B cell (primary cell): ENCODE measurements around the gene FBN2. TPM values are rescaled to one million over a fixed set of nuclear protein-coding genes. Genes with fewer than 3 reads are reported as not detected.
"Not testable (repeated sequence)": the region's sequence is repeated elsewhere in the genome, so short reads cannot be mapped to it uniquely, and the experiment has no call there.

Experiments
- ATAC-seq: fragments of 200-7000 bp; cut with Tn5 transposase; one replicate; pipeline ENCODE4 v1.10.0; 2021; ENCODE audit warnings: low read depth, mild to moderate bottlenecking, moderate number of reproducible peaks, moderate library complexity
- CTCF ChIA-PET: fragments of 350-600 bp; sonication (Branson Sonifier 250); formaldehyde crosslinking; loops from one replicate; lab custom pipeline; 2021; ENCODE audit warnings: antibody characterized with exemption, inconsistent platforms; lab: Charles Lee
- POLR2A ChIA-PET: fragments of 350-600 bp; sonication (Branson Sonifier 250); formaldehyde crosslinking; loops from one replicate; lab custom pipeline; 2021; ENCODE audit warnings: antibody characterized with exemption; lab: Charles Lee
- DNase-seq: peaks from one replicate; pipeline ENCODE4 v3.0.0; 2013
- H2AFZ ChIP-seq: 2 replicates; pipeline ENCODE4 v1.6.1; 2012; ENCODE audit warnings: mild to moderate bottlenecking, low read depth, low read length; ENCODE audit not compliant: insufficient read depth, poor library complexity, severe bottlenecking
- H3K27ac ChIP-seq, 2 donors: 1 replicate in 1 of 2; 2 replicates in 1 of 2; pipeline ENCODE4 v1.5.1; 2012 to 2013; ENCODE audit warnings: low read length in 2 of 2, mild to moderate bottlenecking in 2 of 2, moderate library complexity in 1 of 2
- H3K27me3 ChIP-seq, 4 experiments: fragments of 200-600 bp in 1 of 4; sonication (generic) in 1 of 4; replicated peaks in 1 of 4; 1 replicate in 2 of 4; 2 replicates in 2 of 4; pipeline versions ENCODE4 v1.6.1 to v1.7.0; 2013 to 2016; ENCODE audit warnings: low read length in 3 of 4, mild to moderate bottlenecking in 2 of 4, mixed read lengths in 1 of 4, moderate library complexity in 1 of 4; ENCODE audit not compliant: insufficient read depth in 4 of 4, control insufficient read depth in 3 of 4; ENCODE audit errors: control extremely low read depth in 1 of 4
- H3K36me3 ChIP-seq, 2 experiments: replicated peaks in 1 of 2; 1 replicate in 1 of 2; 2 replicates in 1 of 2; pipeline versions ENCODE4 v1.6.1 to v1.7.1; 2013; ENCODE audit warnings: low read length in 1 of 2; ENCODE audit not compliant: insufficient read depth in 2 of 2, control insufficient read depth in 1 of 2; ENCODE audit errors: control extremely low read depth in 1 of 2, extremely low read depth in 1 of 2
- H3K4me1 ChIP-seq, 2 donors: fragments of 200-600 bp in 1 of 2; sonication (generic) in 1 of 2; 1 replicate in 1 of 2; 2 replicates in 1 of 2; pipeline versions ENCODE4 v1.5.1 to v1.6.1; 2013 to 2017; ENCODE audit warnings: low read length in 2 of 2; ENCODE audit not compliant: control insufficient read depth in 2 of 2, insufficient read depth in 2 of 2
- H3K4me2 ChIP-seq: replicated peaks from 2 replicates; pipeline ENCODE3; 2012; ENCODE audit warnings: mild to moderate bottlenecking, low read depth, low read length; ENCODE audit not compliant: poor library complexity, severe bottlenecking
- H3K4me3 ChIP-seq, 5 experiments: fragments of 200-600 bp in 1 of 5; sonication (generic) in 1 of 5; 1 replicate in 3 of 5; 2 replicates in 2 of 5; pipeline versions ENCODE4 v1.5.1 to v1.7.0; 2011 to 2016; ENCODE audit warnings: low read length in 4 of 5, mild to moderate bottlenecking in 4 of 5, low read depth in 2 of 5, control low read depth in 1 of 5, moderate library complexity in 1 of 5; ENCODE audit not compliant: insufficient read depth in 1 of 5; ENCODE audit errors: control extremely low read depth in 1 of 5, extremely low read depth in 1 of 5
- H3K79me2 ChIP-seq: fragments of 200-600 bp; sonication (generic); one replicate; pipeline ENCODE4 v1.6.0; 2016; ENCODE audit warnings: low read length; ENCODE audit not compliant: control insufficient read depth, insufficient read depth
- H3K9ac ChIP-seq: fragments of 200-600 bp; sonication (generic); 2 replicates; pipeline ENCODE4 v1.6.1; 2017; ENCODE audit warnings: mild to moderate bottlenecking, low read length, moderate library complexity
- H3K9me3 ChIP-seq, 3 donors: one replicate each; pipeline versions ENCODE4 v1.6.1 to v1.7.1; 2013; ENCODE audit warnings: low read length in 2 of 3; ENCODE audit not compliant: control insufficient read depth in 2 of 3, insufficient read depth in 1 of 3; ENCODE audit errors: control extremely low read depth in 1 of 3
- H4K20me1 ChIP-seq: 2 replicates; pipeline ENCODE4 v1.6.0; 2012; ENCODE audit warnings: mild to moderate bottlenecking, low read length; ENCODE audit not compliant: insufficient read depth, control insufficient read depth, poor library complexity, severe bottlenecking
- H3K27ac Mint-ChIP-seq: one replicate; pipeline ENCODE4 v1.8.0; 2021; ENCODE audit warnings: mixed read lengths
- H3K27me3 Mint-ChIP-seq: one replicate; pipeline ENCODE4 v1.8.0; 2021; ENCODE audit warnings: mixed read lengths
- H3K4me1 Mint-ChIP-seq: one replicate; pipeline ENCODE4 v1.8.0; 2021; ENCODE audit warnings: mixed read lengths
- H3K4me3 Mint-ChIP-seq: one replicate; pipeline ENCODE4 v1.8.0; 2021; ENCODE audit warnings: mixed read lengths
- H3K9me3 Mint-ChIP-seq: one replicate; pipeline ENCODE4 v1.8.0; 2022; ENCODE audit warnings: mixed read lengths; ENCODE audit not compliant: insufficient read depth
- EZH2 ChIP-seq: IDR thresholded peaks from 2 replicates; pipeline ENCODE4 v1.6.1; 2012; ENCODE audit warnings: borderline replicate concordance, low read depth, mild to moderate bottlenecking, moderate library complexity, low read length; ENCODE audit not compliant: insufficient read depth, poor library complexity, severe bottlenecking
- WGBS: methylation state at CpG from one replicate; pipeline ENCODE4 v1.1.5; 2013; ENCODE audit warnings: missing lambda C conversion rate; ENCODE audit not compliant: insufficient coverage; 5-methylcytosine and 5-hydroxymethylcytosine counted together
- intact Hi-C: fragments of 100-400 bp; cut with micrococcal nuclease; formaldehyde crosslinking; loops from one replicate; pipeline ENCODE4 v1.10.0; 2022
- polyA plus RNA-seq: library from polyadenylated mRNA; depleted of rRNA; stranded (reverse); fragments of >200 nt; gene quantifications from 2 replicates; pipeline ENCODE4 v1.2.3, GENCODE V29; 2012
- total RNA-seq, 2 donors: library from RNA; stranded (reverse); fragments of 120-200 nt in 1 of 2; gene quantifications; 1 replicate in 1 of 2; 2 replicates in 1 of 2; pipeline versions ENCODE4 v1.2.3 to v1.2.4, GENCODE V29; 2013 to 2022
- TF ChIP-seq, protein P1 (sequence below): fragments of 200-600 bp; IDR thresholded peaks from one replicate; pipeline ENCODE4 v1.8.0; 2022; ENCODE audit warnings: antibody characterized with exemption, mild to moderate bottlenecking

FBN2 gene
- total and polyA plus RNA-seq, 2 donors (not counting 1 experiment from before 2014, with no cell fraction given): 0.03 TPM; not detected in 1

DNA sequence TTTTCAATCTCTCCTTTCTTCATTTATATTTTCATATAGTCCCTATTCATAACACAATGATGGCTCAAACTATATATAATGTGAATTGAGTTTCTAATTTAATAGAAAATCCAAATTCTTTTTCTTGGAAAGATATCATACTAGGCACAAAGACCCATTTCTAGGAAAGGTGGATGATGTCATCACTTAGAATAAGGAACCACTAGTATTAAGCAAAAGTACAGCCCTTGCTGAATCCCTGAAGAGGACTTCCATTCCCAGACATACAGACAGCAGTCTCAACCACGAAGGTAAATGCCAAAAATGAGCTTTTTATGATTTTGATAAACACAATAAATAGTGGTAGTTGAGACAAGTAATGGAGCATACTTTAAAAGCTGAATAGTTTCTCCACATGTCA lies 210.0 kb downstream of the FBN2 start:
- no peak overlapping the region for H3K9ac ChIP-seq
- CTCF ChIA-PET: no interaction called here

DNA sequence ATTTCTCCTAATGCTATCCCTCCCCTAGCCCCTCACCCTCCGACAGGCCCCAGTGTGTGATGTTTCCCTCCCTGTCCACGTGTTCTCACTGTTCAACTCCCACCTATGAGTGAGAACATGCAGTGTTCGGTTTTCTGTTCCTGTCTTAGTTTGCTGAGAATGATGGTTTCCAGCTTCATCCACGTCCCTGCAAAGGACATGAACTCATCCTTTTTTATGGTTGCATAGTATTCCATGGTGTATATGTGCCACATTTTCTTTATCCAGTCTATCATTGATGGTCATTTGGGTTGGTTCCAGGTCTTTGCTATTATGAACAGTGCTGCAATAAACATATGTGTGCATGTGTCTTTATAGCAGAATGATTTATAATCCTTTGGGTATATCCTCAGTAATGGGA lies 216.6 kb downstream of the FBN2 start:
- H3K4me1 ChIP-seq, H3K27me3 ChIP-seq, H3K4me1 Mint-ChIP-seq, H2AFZ ChIP-seq, H3K4me3 Mint-ChIP-seq, H4K20me1 ChIP-seq, H3K27ac Mint-ChIP-seq, H3K9me3 Mint-ChIP-seq, H3K27ac ChIP-seq, ATAC-seq, CTCF ChIA-PET, H3K79me2 ChIP-seq, H3K9me3 ChIP-seq, H3K27me3 Mint-ChIP-seq, H3K9ac ChIP-seq, POLR2A ChIA-PET, H3K36me3 ChIP-seq, DNase-seq, intact Hi-C loops, H3K4me2 ChIP-seq, H3K4me3 ChIP-seq: not testable (repeated sequence)
- no CpG with 5 or more reads among the region's 4 CpGs for whole genome bisulfite sequencing

More for the DNA sequence above, 210.0 kb downstream of the FBN2 start:
- no peak overlapping the region for H3K4me3 ChIP-seq
- no peaks in the 10 kb centered on the region for H3K27me3 ChIP-seq
- Mint-ChIP-seq H3K27me3 (no peaks in the 10 kb centered on the region), H3K4me1 (no peaks in the 10 kb centered on the region), H3K27ac (no peak overlapping the region), H3K4me3 (no peak overlapping the region), H3K9me3 (peaks cover 6% of the 10 kb centered on the region)
- WGBS: no CpG with 5 or more reads among the region's 1 CpG
- no peaks in the 10 kb centered on the region for H3K4me1 ChIP-seq
- no peaks in the 10 kb centered on the region for H3K79me2 ChIP-seq
- POLR2A ChIA-PET: no interaction called here
- H3K4me2 ChIP-seq: no peak overlapping the region
- H4K20me1 ChIP-seq: no peaks in the 10 kb centered on the region
- no peaks in the 10 kb centered on the region for H3K9me3 ChIP-seq
- H3K36me3 ChIP-seq: no peaks in the 10 kb centered on the region
- ATAC-seq (no peak), DNase-seq (no peak)
- no peak for TF ChIP-seq EZH2
- TF ChIP-seq, protein P1, sequence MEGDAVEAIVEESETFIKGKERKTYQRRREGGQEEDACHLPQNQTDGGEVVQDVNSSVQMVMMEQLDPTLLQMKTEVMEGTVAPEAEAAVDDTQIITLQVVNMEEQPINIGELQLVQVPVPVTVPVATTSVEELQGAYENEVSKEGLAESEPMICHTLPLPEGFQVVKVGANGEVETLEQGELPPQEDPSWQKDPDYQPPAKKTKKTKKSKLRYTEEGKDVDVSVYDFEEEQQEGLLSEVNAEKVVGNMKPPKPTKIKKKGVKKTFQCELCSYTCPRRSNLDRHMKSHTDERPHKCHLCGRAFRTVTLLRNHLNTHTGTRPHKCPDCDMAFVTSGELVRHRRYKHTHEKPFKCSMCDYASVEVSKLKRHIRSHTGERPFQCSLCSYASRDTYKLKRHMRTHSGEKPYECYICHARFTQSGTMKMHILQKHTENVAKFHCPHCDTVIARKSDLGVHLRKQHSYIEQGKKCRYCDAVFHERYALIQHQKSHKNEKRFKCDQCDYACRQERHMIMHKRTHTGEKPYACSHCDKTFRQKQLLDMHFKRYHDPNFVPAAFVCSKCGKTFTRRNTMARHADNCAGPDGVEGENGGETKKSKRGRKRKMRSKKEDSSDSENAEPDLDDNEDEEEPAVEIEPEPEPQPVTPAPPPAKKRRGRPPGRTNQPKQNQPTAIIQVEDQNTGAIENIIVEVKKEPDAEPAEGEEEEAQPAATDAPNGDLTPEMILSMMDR: no peak
- no peak overlapping the region for H2AFZ ChIP-seq
- intact Hi-C loops: no loop called here
- no peak overlapping the region for H3K27ac ChIP-seq
